Effector CD4-positive, alpha-beta T cell (primary cell): ENCODE results near the gene ST3GAL6.
"Not testable (repeated sequence)": the region's sequence is repeated elsewhere in the genome, so short reads cannot be mapped to it uniquely, and the experiment has no call there.

Experiments used
- DNase-seq: peaks from one replicate; pipeline ENCODE4 v3.0.0-alpha.2; 2020

The ST3GAL6 gene

GRCh38 chr3:98807561-98807960 lies 44.4 kb downstream of the ST3GAL6 start:
- no peak for DNase-seq

- no peak for DNase-seq
Observed at GRCh38 chr3:98808071-98808470, 44.9 kb downstream of the ST3GAL6 start.

GRCh38 chr3:98809557-98809956 lies 46.4 kb downstream of the ST3GAL6 start:
- no peak for DNase-seq

- no peak for DNase-seq
Observed at GRCh38 chr3:98811048-98811447, 47.9 kb downstream of the ST3GAL6 start.

- DNase-seq: no peak
Observed at GRCh38 chr3:98812851-98813374, 49.8 kb downstream of the ST3GAL6 start.

- DNase-seq: no peak
Observed at GRCh38 chr3:98814817-98815420, 51.8 kb downstream of the ST3GAL6 start.

- no peak for DNase-seq
Observed at GRCh38 chr3:98817547-98818041, 54.5 kb downstream of the ST3GAL6 start.

GRCh38 chr3:98821063-98821462 lies 57.9 kb downstream of the ST3GAL6 start:
- DNase-seq: no peak

- DNase-seq: no peak
Observed at GRCh38 chr3:98823791-98824190, 60.7 kb downstream of the ST3GAL6 start.

- DNase-seq: no peak
Observed at GRCh38 chr3:98824256-98824655, 61.1 kb downstream of the ST3GAL6 start.

- DNase-seq: no peak
Observed at GRCh38 chr3:98826126-98826525, 63.0 kb downstream of the ST3GAL6 start.

- no peak for DNase-seq
Observed at GRCh38 chr3:98827221-98827920, 64.2 kb downstream of the ST3GAL6 start.

- no peak for DNase-seq
Observed at GRCh38 chr3:98829246-98829832, 66.2 kb downstream of the ST3GAL6 start.

- not testable (repeated sequence) for DNase-seq
Observed at GRCh38 chr3:98831060-98831459, 67.9 kb downstream of the ST3GAL6 start.

GRCh38 chr3:98839846-98840245 lies 76.7 kb downstream of the ST3GAL6 start:
- DNase-seq: no peak

- DNase-seq: no peak
Observed at GRCh38 chr3:98843266-98843959, 80.3 kb downstream of the ST3GAL6 start.
